Measurements from ENCODE around the gene TEX13D. TPM values are rescaled to one million over a fixed set of nuclear protein-coding genes. Genes with fewer than 3 reads are reported as not detected.
A peak's percentile ranks its signal among the peaks of the same experiment; 100 is the strongest.

TEX13D gene
- polyA plus RNA-seq, 3 donors from 2014 or later: not detected

DNA sequence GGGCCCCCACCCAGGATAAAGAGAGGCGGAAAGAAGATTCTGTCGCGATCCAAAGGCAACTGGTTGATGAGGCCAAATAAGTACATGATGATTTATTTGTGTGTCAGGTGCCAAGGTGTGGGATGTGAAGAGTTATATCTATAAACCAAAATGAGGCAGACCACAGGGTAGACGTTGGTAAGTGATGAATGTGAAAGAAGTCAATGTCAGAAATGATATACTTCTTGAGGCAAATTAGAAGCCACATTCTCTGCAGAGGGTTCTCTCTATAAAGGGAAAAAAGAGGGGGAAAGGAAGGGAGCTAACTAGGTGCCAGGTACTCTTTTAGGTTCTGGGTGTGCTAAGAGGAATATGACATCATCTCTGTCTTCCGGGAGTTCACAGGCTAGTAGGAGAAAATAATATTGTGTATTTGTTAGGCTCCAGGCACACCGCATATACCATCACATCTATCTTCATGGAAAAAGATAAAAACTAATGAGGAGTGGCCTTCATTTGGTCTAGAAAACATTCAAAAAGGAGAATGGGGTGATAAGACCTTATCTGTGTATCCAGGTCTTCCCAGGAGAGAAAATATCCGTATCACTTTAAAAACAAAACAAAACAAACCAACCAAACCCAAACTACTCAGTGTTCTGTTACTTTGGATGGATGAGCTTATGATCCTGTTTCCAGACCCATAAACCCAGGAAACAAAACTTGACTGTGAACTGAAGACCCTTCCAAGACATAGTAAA is 9.1 kb downstream of the TEX13D start:
- DNase-seq: peak in 2 of 3 donors; percentile 20 to 31
- no peaks in the 10 kb centered on the region for H3K9me3 Mint-ChIP-seq
- H3K27ac Mint-ChIP-seq: peak overlapping the region; percentile 91 to 94 (median 92)
- no peaks in the 10 kb centered on the region for H3K36me3 Mint-ChIP-seq
- H3K27me3 Mint-ChIP-seq (ENCODE audit: low read depth in 3 of 3): peaks cover 4 to 8% (median 5%) of the 10 kb centered on the region in 3 donors
- peaks cover 64 to 82% of the 10 kb centered on the region in 2 donors for H3K4me1 Mint-ChIP-seq
- H3K4me3 Mint-ChIP-seq: peak overlapping the region; percentile 34 to 75 (median 53)

DNA sequence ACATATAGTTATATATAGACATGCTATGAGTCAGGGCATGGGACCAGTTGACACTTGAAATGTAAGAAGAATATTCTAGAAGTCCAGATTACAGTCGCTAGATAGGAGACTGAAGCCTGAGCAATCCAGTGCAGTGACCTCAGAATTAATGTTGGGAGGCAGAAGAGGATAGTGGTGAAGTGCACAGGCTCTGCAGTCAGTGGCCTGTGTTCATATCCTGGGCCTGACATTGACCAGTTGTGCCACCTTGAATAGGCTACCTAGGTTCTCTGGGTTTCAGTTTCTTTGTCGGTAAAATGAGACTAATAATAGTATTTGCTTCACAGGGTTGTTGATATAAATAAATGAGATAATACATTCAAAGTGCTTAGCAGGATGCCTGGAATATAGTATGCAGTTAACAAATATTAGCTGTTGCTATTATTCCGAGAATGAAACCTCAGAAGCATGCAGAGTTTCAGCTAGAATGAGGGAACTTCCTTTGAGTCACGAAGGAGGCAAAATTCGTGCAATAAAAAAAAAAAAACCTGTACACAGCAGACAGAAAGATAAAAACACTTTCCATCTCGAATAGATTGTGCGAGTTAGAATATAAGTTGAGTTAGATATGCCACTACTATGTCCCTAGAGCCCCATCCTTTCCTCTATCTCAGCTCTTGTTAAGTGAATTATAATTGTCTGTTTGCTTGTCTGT is 9.9 kb downstream of the TEX13D start:
- peak; percentile 35 to 51 (median 49) for DNase-seq
- Mint-ChIP-seq H3K9me3 (no peaks in the 10 kb centered on the region), H3K27me3 (ENCODE audit: low read depth in 3 of 3) (peaks cover 4 to 9% (median 5%) of the 10 kb centered on the region in 3 donors), H3K27ac (peak overlapping the region; percentile 91 to 94 (median 92)), H3K4me3 (peak overlapping the region; percentile 53 to 75 (median 60)), H3K4me1 (peaks cover 64 to 79% of the 10 kb centered on the region in 2 donors), H3K36me3 (no peaks in the 10 kb centered on the region)

DNA sequence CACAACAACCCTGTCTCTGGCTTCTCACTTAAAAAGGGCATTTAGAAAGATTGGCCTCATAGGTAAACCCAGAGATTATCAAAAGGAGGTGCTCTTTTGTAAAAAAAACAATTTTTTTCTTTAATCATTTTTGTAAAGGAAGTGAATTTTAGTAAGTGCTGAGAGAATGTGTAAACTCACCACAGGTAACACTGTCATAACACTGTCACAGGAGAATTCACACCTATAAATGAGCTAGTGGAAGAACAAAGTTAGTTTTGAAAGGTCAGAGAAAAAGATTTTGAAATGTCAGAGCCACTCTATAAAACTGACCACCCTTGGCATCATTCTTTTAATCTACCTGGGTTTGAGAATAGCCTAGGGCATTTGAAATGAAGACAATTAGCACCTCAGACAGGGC is 10.6 kb downstream of the TEX13D start:
- peak overlapping the region; percentile 91 to 94 (median 92) for H3K27ac Mint-ChIP-seq
- peaks cover 4 to 9% (median 5%) of the 10 kb centered on the region in 3 donors for H3K27me3 Mint-ChIP-seq (ENCODE audit: low read depth in 3 of 3)
- peak overlapping the region; percentile 53 to 75 (median 60) for H3K4me3 Mint-ChIP-seq
- peak; percentile 60 to 66 (median 62) for DNase-seq
- H3K4me1 Mint-ChIP-seq: peaks cover 64 to 72% of the 10 kb centered on the region in 2 donors
- H3K9me3 Mint-ChIP-seq: no peaks in the 10 kb centered on the region
- no peaks in the 10 kb centered on the region for H3K36me3 Mint-ChIP-seq

DNA sequence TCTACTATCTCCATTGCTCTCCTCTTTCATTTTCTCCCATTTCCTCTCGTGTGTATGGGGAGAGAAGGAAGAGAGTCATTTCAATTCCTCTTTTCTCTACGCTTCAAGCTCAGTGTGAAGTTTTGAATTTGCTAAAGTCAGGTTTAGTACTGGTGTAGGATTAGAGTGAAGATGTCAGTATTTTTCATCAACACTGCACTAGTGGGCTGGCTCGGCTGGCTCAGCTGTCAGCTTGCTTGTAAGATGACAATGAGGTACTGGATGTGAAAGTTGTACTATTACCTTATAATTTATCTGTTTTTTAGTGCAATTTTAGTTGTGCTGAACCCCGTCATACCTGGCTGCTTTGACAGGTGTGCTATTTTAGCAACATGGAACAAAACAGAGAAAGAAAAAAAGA is 11.8 kb downstream of the TEX13D start:
- no peak for DNase-seq
- Mint-ChIP-seq H3K9me3 (no peaks in the 10 kb centered on the region), H3K4me1 (peaks cover 63 to 78% of the 10 kb centered on the region in 2 donors), H3K36me3 (no peaks in the 10 kb centered on the region), H3K27me3 (ENCODE audit: low read depth in 3 of 3) (peaks cover 4 to 9% (median 5%) of the 10 kb centered on the region in 3 donors), H3K27ac (peak overlapping the region; percentile 91 to 94 (median 92)), H3K4me3 (peak overlapping the region; percentile 14 to 75 (median 53))

DNA sequence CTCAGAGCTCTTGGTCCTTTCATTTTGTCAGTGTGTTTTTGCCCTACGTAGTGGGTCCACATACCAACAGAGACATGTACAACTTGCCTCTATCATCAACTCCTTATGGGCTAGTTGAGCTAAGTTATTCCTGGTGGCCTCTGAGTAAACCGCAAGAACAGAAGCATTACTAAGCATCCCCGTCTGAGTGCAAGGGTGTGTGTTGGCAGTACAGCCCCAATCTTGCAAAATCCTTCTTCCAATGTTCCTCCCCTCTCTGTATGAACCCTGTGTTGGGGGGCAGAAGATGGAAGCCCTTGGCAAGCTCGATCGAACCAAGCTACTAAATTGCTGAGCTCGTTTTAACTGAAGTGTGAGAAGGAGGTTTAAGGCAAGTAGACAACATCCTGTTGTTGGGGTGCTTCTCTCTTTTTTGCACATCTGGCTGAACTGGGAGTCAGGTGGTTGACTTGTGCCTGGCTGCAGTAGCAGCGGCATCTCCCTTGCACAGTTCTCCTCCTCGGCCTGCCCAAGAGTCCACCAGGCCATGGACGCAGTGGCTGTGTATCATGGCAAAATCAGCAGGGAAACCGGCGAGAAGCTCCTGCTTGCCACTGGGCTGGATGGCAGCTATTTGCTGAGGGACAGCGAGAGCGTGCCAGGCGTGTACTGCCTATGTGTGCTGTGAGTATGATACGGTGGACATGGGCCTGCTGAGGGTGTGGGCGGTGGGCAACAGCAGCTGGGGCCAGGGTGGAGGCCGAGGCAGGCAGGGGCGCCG is 13.8 kb downstream of the TEX13D start, which contains the start of gene SH2D1A:
SH2D1A (plus strand) TSS at position 447 of the 760 bp plus-strand sequence; CDS start at position 527, 80 bp downstream.
- peak; percentile 43 to 58 (median 56) for DNase-seq
- Mint-ChIP-seq H3K9me3 (no peaks in the 10 kb centered on the region), H3K36me3 (no peaks in the 10 kb centered on the region), H3K27ac (peak within 1 kb of the TSS; percentile 90 to 97 (median 94)), H3K4me1 (peaks cover 55 to 69% of the 10 kb centered on the region in 2 donors), H3K4me3 (peak within 1 kb of the TSS; percentile 89 to 98 (median 97)), H3K27me3 (ENCODE audit: low read depth in 3 of 3) (peaks cover 0 to 9% (median 4%) of the 10 kb centered on the region in 3 donors)

DNA sequence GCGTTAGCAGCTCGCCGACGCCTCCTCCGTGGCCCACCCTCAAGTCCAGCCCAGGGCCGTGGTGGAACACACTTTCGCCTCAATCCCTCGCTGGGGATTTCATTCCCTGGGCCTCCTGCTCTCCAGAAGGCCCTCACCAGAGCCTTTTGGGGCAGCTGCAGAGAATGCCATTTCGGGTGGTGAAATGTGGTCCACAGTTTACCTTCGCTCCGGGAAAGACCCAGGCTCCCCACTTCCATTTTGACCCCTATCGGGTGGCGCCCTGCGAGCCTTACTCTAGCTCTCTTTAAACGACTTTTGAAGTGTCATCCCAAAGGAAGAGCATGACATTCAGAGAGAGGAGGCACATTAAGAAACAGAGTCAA is 14.4 kb downstream of the TEX13D start:
- Mint-ChIP-seq H3K27ac (peak overlapping the region; percentile 89 to 97 (median 92)), H3K4me1 (peaks cover 54 to 69% of the 10 kb centered on the region in 2 donors)

DNA sequence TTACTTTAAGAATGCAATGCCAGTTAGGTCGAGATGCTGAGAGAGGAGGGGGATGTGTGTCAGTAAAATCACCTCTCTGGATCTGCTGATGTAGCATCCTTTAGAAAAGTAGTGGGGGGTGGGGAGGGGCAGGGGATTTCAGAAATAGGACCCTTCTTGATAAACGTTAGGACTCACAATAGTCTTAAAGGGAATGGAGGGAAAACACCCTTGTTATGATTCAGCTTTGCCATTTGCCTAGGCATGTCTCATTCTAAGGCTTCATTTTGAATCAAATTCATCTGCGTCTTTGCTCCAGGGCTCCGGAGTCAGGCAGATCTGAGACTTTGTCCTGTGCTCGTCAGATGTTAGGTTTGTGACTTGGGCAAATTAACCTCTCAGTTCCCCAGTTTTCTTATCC is 14.8 kb downstream of the TEX13D start:
- Mint-ChIP-seq H3K27ac (peak overlapping the region; percentile 89 to 97 (median 92)), H3K27me3 (ENCODE audit: low read depth in 3 of 3) (peaks cover 0 to 9% (median 4%) of the 10 kb centered on the region in 3 donors), H3K9me3 (no peaks in the 10 kb centered on the region), H3K36me3 (no peaks in the 10 kb centered on the region), H3K4me1 (peaks cover 52 to 68% of the 10 kb centered on the region in 2 donors), H3K4me3 (peak overlapping the region; percentile 89 to 98 (median 97))
- no peak for DNase-seq

More for the DNA sequence above, 14.4 kb downstream of the TEX13D start:
- H3K27me3 Mint-ChIP-seq (ENCODE audit: low read depth in 3 of 3): peaks cover 0 to 9% (median 4%) of the 10 kb centered on the region in 3 donors
- H3K9me3 Mint-ChIP-seq: no peaks in the 10 kb centered on the region
- no peak for DNase-seq
- H3K4me3 Mint-ChIP-seq: peak overlapping the region; percentile 89 to 98 (median 97)
- no peaks in the 10 kb centered on the region for H3K36me3 Mint-ChIP-seq

DNA sequence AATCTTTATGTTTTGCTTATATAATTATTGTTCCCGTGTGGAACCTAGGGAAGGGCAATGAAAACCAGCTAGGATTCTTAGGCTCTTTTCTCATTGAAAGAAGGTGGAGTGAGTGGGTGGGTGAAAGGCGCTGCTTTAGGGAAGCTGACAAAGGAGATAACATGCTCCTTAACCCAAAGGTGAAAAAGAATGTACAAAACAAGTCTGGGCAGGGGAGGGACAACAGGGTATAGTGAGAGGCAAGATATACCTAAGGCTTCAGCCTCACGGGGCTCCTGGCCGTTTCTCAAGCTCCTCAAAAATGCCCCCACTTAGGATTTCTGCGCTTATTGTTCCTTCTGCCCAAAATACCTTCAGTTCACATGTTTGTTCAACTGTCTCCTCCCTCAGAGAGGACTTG is 15.7 kb downstream of the TEX13D start:
- H3K36me3 Mint-ChIP-seq: no peaks in the 10 kb centered on the region
- H3K4me1 Mint-ChIP-seq: peaks cover 49 to 68% of the 10 kb centered on the region in 2 donors
- H3K27ac Mint-ChIP-seq: peak overlapping the region; percentile 84 to 97 (median 90)
- peaks cover 0 to 6% (median 4%) of the 10 kb centered on the region in 3 donors for H3K27me3 Mint-ChIP-seq (ENCODE audit: low read depth in 3 of 3)
- no peaks in the 10 kb centered on the region for H3K9me3 Mint-ChIP-seq
- peak overlapping the region; percentile 89 to 98 (median 97) for H3K4me3 Mint-ChIP-seq
- DNase-seq: no peak

DNA sequence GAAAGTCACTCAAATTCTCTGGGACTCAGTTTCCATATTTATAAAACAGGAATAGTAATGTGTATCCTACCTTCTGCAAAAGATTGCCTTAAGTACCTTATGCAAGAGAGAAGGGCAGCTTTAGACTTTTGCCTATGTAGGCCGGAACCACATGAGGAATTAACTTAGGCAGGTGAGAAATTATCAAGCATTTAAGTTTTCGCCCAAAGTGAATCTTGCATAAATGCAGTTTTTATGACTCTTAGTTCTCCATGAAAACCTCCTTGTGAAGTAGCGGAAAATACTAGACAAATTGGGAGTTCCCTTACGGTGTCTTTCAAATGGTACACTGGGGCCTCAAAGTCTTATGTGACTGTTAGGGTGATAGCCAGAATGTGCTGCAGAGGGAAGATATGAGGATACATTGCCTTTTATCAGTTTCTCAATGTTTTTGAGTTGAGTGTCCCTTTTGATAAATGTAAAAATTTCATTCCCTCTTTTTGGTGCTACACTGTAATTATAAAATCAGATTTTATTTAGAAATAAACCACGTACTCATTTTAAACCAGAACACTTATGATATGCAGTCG is 16.5 kb downstream of the TEX13D start:
- Mint-ChIP-seq H3K4me1 (peaks cover 48 to 68% of the 10 kb centered on the region in 2 donors), H3K36me3 (no peaks in the 10 kb centered on the region), H3K27me3 (ENCODE audit: low read depth in 3 of 3) (peaks cover 0 to 6% (median 4%) of the 10 kb centered on the region in 3 donors), H3K27ac (peak overlapping the region; percentile 84 to 97 (median 90)), H3K9me3 (no peaks in the 10 kb centered on the region), H3K4me3 (peak overlapping the region; percentile 89 to 98 (median 97))
- no peak for DNase-seq

DNA sequence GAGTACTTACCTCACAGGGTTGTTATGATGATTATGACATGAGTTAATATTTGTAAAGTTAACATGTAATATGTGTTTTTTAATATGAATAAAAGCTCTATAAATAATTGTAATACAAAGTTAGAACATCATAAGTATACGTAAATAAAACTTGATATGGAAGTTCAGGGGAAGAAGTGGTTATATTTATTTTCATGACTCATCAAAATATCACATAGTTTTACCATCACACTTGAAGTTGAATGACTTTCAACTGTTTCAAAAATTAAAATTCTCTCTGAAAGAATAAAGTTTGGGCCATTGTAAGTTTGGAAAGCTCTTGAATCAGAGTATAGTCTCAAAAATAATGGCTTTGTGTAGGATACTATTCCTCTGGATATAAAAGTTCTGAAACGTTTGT is 22.2 kb downstream of the TEX13D start:
- Mint-ChIP-seq H3K4me1 (peaks cover 63 to 75% of the 10 kb centered on the region in 2 donors), H3K9me3 (no peaks in the 10 kb centered on the region), H3K4me3 (peak overlapping the region in 4 of 5 donors; percentile 5 to 77 (median 50)), H3K36me3 (peaks cover 0 to 4% (median 0%) of the 10 kb centered on the region in 3 donors), H3K27ac (peak overlapping the region; percentile 65 to 87 (median 78)), H3K27me3 (ENCODE audit: low read depth in 3 of 3) (peaks cover 0 to 3% (median 1%) of the 10 kb centered on the region in 3 donors)
- DNase-seq: no peak

DNA sequence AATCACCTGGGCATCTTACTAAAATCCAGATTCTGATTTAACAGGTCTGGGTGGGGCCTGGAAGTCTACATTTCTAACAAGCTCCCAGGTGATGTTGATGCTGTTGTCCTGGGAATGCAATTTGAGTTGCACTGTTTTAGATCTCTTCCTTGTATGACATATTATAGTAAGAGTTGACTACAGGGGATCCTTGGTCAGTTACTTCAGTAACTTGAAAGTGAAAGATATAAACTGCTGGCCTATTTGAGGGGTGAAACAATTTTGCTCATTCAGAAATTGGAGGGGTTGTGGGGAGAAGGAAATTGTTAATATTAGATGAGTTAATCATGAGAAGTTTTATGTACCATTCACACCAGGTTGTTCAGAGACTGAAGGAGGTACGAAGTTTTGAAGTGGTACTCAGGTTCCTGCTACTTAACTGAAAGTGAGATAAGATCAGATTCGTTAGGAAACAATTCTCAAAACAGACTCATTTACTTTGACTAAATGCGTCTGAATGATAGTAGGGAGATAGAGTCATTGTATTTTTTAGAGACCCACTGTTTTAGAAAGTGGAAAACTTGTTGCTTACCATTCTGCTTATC is 26.4 kb downstream of the TEX13D start:
- Mint-ChIP-seq H3K4me1 (peaks cover 62 to 73% of the 10 kb centered on the region in 2 donors), H3K9me3 (no peaks in the 10 kb centered on the region), H3K4me3 (peak overlapping the region; percentile 69 to 82 (median 71)), H3K27ac (peak overlapping the region; percentile 69 to 90 (median 80)), H3K36me3 (peaks cover 0 to 9% (median 0%) of the 10 kb centered on the region in 3 donors), H3K27me3 (ENCODE audit: low read depth in 3 of 3) (peaks cover 0 to 3% (median 1%) of the 10 kb centered on the region in 3 donors)
- no peak for DNase-seq

DNA sequence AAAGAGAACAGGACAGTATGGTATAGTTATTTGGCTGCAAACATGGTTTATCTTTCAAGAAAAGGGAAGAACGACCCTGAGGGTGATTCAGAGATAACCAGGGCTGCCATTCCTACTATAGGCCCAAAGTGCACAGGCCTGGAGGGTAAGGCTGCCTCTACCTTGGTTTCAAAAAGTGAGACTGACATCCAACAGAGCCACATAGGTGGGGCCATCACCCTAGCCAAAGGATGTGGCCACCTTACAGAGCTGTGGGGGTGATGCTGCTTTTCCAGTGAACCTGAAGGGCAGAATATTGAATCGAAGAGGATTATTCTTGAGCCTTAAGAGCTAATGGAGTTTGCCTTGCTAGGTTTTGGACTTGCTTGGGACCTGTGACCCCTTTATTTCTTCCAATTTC is 29.6 kb downstream of the TEX13D start:
- peak overlapping the region; percentile 46 to 90 (median 86) for H3K27ac Mint-ChIP-seq

More for the DNA sequence above, 29.6 kb downstream of the TEX13D start:
- Mint-ChIP-seq H3K4me1 (peaks cover 48 to 70% of the 10 kb centered on the region in 2 donors), H3K27me3 (ENCODE audit: low read depth in 3 of 3) (peaks cover 0 to 4% (median 0%) of the 10 kb centered on the region in 3 donors), H3K36me3 (peaks cover 0 to 6% (median 0%) of the 10 kb centered on the region in 3 donors), H3K9me3 (no peaks in the 10 kb centered on the region), H3K4me3 (peak overlapping the region; percentile 45 to 76 (median 63))
- peak in 2 of 3 donors; percentile 26 to 38 for DNase-seq

All from immature natural killer cell (primary cell).